ENCODE results near the gene MT1B. TPM values are rescaled to one million over a fixed set of nuclear protein-coding genes. Genes with fewer than 3 reads are reported as not detected.
A peak's percentile ranks its signal among the peaks of the same experiment; 100 is the strongest.

Gene MT1B
- total RNA-seq, 1 experiment from 2014 or later, result not detected

DNA sequence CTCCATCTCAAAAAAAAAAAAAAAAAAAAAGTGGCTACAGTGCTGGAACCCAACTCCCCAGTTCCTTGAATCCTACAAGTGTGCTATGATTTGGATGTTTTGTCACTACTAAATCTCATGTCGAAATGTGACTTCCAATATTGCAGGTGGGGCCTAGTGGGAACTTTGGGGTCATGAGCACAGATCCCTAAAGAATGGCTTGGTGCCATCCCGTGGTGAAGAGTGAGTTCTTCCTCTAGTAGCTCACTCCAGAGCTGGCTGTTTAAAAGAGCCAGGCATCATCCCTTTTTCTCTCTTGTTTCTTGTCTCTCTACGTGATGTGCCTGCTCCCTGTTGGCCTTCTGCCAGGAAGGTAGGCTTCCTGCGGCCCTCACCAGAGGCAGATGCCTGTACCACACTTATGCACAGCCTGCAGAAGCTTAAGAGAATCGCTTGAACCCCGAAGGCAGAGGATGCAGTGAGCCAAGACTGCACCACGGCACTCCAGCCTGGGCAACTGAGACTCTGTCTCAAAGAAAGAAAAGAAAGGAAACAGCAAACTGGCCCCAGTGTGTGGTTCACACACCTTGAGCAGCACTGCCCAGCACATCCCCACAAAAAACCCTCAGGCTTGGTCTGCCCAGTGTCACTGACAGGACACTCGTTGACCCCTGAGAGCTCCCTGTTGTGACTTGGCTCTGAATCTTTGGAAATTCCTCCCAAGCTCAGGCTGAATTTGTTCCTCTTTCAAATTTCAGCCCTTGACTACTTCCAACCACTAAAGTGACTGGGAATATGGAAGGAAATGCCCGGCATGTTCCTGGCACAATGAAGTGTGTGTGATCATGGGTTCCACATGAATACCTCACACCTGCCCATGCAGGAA lies 23.0 kb upstream of the MT1B start:
- Histone ChIP-seq H3T11ph (ENCODE audit: low read length) (no peak overlapping the region), H4K5ac (ENCODE audit: insufficient read length, low read depth, low read length) (no peak overlapping the region), H3K4me1 (ENCODE audit: insufficient read depth, low read length) (no peaks in the 10 kb centered on the region; the same call in 1 of the 2 replicates), H2BK20ac (ENCODE audit: low read depth, low read length, poor library complexity, severe bottlenecking) (no peak overlapping the region), H3K4ac (ENCODE audit: low read depth, low read length) (no peak overlapping the region), H3K27me3 (ENCODE audit: insufficient read depth, low read length) (peaks cover 82% of the 10 kb centered on the region), H3K4me2 (ENCODE audit: insufficient read depth, insufficient read length, low read length) (no peak overlapping the region), H2BK120ac (ENCODE audit: low read depth, low read length, poor library complexity, severe bottlenecking) (no peak overlapping the region), H2BK15ac (ENCODE audit: low read depth, low read length) (no peak overlapping the region), H3K23ac (ENCODE audit: insufficient read length, low read depth, low read length) (no peak overlapping the region), H4K8ac (replicated peaks; ENCODE audit: insufficient read length, low read depth, low read length) (no peak overlapping the region), H3K18ac (ENCODE audit: insufficient read length, low read depth, low read length) (no peak overlapping the region), H2AK5ac (ENCODE audit: insufficient read length, low read length) (no peak overlapping the region), H2AFZ (ENCODE audit: low read length) (no peak overlapping the region), H3K14ac (ENCODE audit: insufficient read depth, low read length) (no peak overlapping the region), H3K79me2 (ENCODE audit: insufficient read depth, low read length) (no peaks in the 10 kb centered on the region), H2BK12ac (ENCODE audit: insufficient read length, low read depth, low read length) (no peak overlapping the region), H3K79me1 (ENCODE audit: insufficient read depth, low read depth, low read length, poor library complexity, severe bottlenecking) (no peaks in the 10 kb centered on the region), H3K9me3 (ENCODE audit: control insufficient read depth, low read depth, low read length) (no peaks in the 10 kb centered on the region), H3K27ac (ENCODE audit: insufficient read length, low read depth, low read length) (no peak overlapping the region), H3K9ac (ENCODE audit: extremely low read depth, insufficient read length, low read length) (no peak overlapping the region), H4K91ac (ENCODE audit: insufficient read length, low read depth, low read length) (no peak overlapping the region), H4K20me1 (ENCODE audit: control insufficient read depth, insufficient read depth, insufficient read length) (no peaks in the 10 kb centered on the region), H3K23me2 (ENCODE audit: insufficient read length, low read depth, low read length, poor library complexity, severe bottlenecking) (peaks cover 16% of the 10 kb centered on the region), H3K56ac (ENCODE audit: insufficient read length, low read depth, low read length) (no peak overlapping the region), H2BK5ac (ENCODE audit: insufficient read length, low read length) (no peak overlapping the region)
- H3K4me1 Mint-ChIP-seq, result peaks cover 24 to 32% of the 10 kb centered on the region in 2 experiments
- no peaks in the 10 kb centered on the region; a peak in 1 of 7 replicates for H3K36me3 Mint-ChIP-seq (ENCODE audit: insufficient read depth in 1 of 3, low read depth in 3 of 3)
- WGBS (ENCODE audit: extremely low coverage, insufficient read length, low lambda C conversion rate), result no CpG with 5 or more reads among the region's 9 CpGs
- no peak for DNase-seq
- peak overlapping the region in 1 of 3 experiments; percentile 22; a peak in 1 of 7 replicates for H3K27ac Mint-ChIP-seq
- no peak overlapping the region for H3K4me3 Mint-ChIP-seq
- peaks cover 0 to 12% of the 10 kb centered on the region in 2 experiments; a peak in 2 of 5 replicates for H3K9me3 Mint-ChIP-seq
- H3K27me3 Mint-ChIP-seq (ENCODE audit: low read depth), result peaks cover 96% of the 10 kb centered on the region
- TF ChIP-seq, protein P1, sequence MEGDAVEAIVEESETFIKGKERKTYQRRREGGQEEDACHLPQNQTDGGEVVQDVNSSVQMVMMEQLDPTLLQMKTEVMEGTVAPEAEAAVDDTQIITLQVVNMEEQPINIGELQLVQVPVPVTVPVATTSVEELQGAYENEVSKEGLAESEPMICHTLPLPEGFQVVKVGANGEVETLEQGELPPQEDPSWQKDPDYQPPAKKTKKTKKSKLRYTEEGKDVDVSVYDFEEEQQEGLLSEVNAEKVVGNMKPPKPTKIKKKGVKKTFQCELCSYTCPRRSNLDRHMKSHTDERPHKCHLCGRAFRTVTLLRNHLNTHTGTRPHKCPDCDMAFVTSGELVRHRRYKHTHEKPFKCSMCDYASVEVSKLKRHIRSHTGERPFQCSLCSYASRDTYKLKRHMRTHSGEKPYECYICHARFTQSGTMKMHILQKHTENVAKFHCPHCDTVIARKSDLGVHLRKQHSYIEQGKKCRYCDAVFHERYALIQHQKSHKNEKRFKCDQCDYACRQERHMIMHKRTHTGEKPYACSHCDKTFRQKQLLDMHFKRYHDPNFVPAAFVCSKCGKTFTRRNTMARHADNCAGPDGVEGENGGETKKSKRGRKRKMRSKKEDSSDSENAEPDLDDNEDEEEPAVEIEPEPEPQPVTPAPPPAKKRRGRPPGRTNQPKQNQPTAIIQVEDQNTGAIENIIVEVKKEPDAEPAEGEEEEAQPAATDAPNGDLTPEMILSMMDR (conservative IDR thresholded peaks at IDR 0.05), result no peak

Data from H9 (cell line).